ENCODE measurements around the gene USF2. TPM values are rescaled to one million over a fixed set of nuclear protein-coding genes. Genes with fewer than 3 reads are reported as not detected.

The USF2 gene
- total and polyA plus RNA-seq, 2 donors (not counting 1 experiment from before 2014, with no cell fraction given): 53.8 to 74.9 TPM

- Histone ChIP-seq H3K9ac (ENCODE audit: insufficient read depth, low read length) (no peak overlapping the region), H2AFZ (ENCODE audit: low read length) (no peak overlapping the region), H3K79me2 (ENCODE audit: control insufficient read depth, insufficient read depth, low read length) (no peaks in the 10 kb centered on the region), H3K4me3 (replicated peaks in 1 of 4; ENCODE audit: control extremely low read depth in 1 of 4, insufficient read depth in 1 of 4, low read depth in 3 of 4, low read length in 4 of 4) (no peak overlapping the region), H4K20me1 (ENCODE audit: control insufficient read depth, extremely low read depth, insufficient read depth, low read length) (no peaks in the 10 kb centered on the region), H3K27ac (ENCODE audit: insufficient read depth, low read length) (no peak overlapping the region), H3K27me3 (ENCODE audit: control insufficient read depth, insufficient read depth, low read length) (peaks cover 7% of the 10 kb centered on the region), H3K36me3 (ENCODE audit: control insufficient read depth, insufficient read depth, low read length) (no peaks in the 10 kb centered on the region), H3K9me3 (ENCODE audit: control insufficient read depth, insufficient read depth, low read depth, low read length) (no peaks in the 10 kb centered on the region), H3K4me2 (ENCODE audit: extremely low read depth, insufficient read depth, low read length) (no peak overlapping the region), H3K4me1 (ENCODE audit: control insufficient read depth, extremely low read depth, insufficient read depth, low read length) (no peaks in the 10 kb centered on the region)
- TF ChIP-seq EZH2 (IDR thresholded peaks at IDR 0.05; ENCODE audit: low read length, missing control alignments): no peak
- no peak for TF ChIP-seq CTCF (conservative IDR thresholded peaks at IDR 0.05 in 1 of 2, IDR thresholded peaks at IDR 0.05 in 1 of 2; ENCODE audit: low read depth in 1 of 2, low read length in 2 of 2)
- no peak for DNase-seq (ENCODE audit: low read depth in 2 of 2)
Measured at GRCh38 chr19:35296644-35297514, 28.1 kb downstream of the USF2 start.

GRCh38 chr19:35297515-35297848 lies 28.7 kb downstream of the USF2 start:
- H3K4me2 ChIP-seq (ENCODE audit: extremely low read depth, insufficient read depth, low read length): no peak overlapping the region
- H3K27me3 ChIP-seq (ENCODE audit: control insufficient read depth, insufficient read depth, low read length): peaks cover 7% of the 10 kb centered on the region
- no peaks in the 10 kb centered on the region for H3K9me3 ChIP-seq (ENCODE audit: control insufficient read depth, insufficient read depth, low read depth, low read length)
- DNase-seq (ENCODE audit: low read depth in 2 of 2): no peak
- no peaks in the 10 kb centered on the region for H3K79me2 ChIP-seq (ENCODE audit: control insufficient read depth, insufficient read depth, low read length)
- H3K27ac ChIP-seq (ENCODE audit: insufficient read depth, low read length): no peak overlapping the region
- no peaks in the 10 kb centered on the region for H3K4me1 ChIP-seq (ENCODE audit: control insufficient read depth, extremely low read depth, insufficient read depth, low read length)
- H3K36me3 ChIP-seq (ENCODE audit: control insufficient read depth, insufficient read depth, low read length): no peaks in the 10 kb centered on the region
- H4K20me1 ChIP-seq (ENCODE audit: control insufficient read depth, extremely low read depth, insufficient read depth, low read length): no peaks in the 10 kb centered on the region
- H2AFZ ChIP-seq (ENCODE audit: low read length): no peak overlapping the region
- no peak overlapping the region for H3K9ac ChIP-seq (ENCODE audit: insufficient read depth, low read length)
- H3K4me3 ChIP-seq (replicated peaks in 1 of 4; ENCODE audit: control extremely low read depth in 1 of 4, insufficient read depth in 1 of 4, low read depth in 3 of 4, low read length in 4 of 4): no peak overlapping the region
- TF ChIP-seq EZH2 (IDR thresholded peaks at IDR 0.05; ENCODE audit: low read length, missing control alignments): no peak
- no peak for TF ChIP-seq CTCF (conservative IDR thresholded peaks at IDR 0.05 in 1 of 2, IDR thresholded peaks at IDR 0.05 in 1 of 2; ENCODE audit: low read depth in 1 of 2, low read length in 2 of 2)

- no peaks in the 10 kb centered on the region for H4K20me1 ChIP-seq (ENCODE audit: control insufficient read depth, extremely low read depth, insufficient read depth, low read length)
- no peaks in the 10 kb centered on the region for H3K4me1 ChIP-seq (ENCODE audit: control insufficient read depth, extremely low read depth, insufficient read depth, low read length)
- no peaks in the 10 kb centered on the region for H3K36me3 ChIP-seq (ENCODE audit: control insufficient read depth, insufficient read depth, low read length)
- H3K9ac ChIP-seq (ENCODE audit: insufficient read depth, low read length): no peak overlapping the region
- TF ChIP-seq CTCF (conservative IDR thresholded peaks at IDR 0.05 in 1 of 2, IDR thresholded peaks at IDR 0.05 in 1 of 2; ENCODE audit: low read depth in 1 of 2, low read length in 2 of 2): no peak
- no peak for TF ChIP-seq EZH2 (IDR thresholded peaks at IDR 0.05; ENCODE audit: low read length, missing control alignments)
- H3K79me2 ChIP-seq (ENCODE audit: control insufficient read depth, insufficient read depth, low read length): no peaks in the 10 kb centered on the region
- no peak for DNase-seq (ENCODE audit: low read depth in 2 of 2)
- H3K9me3 ChIP-seq (ENCODE audit: control insufficient read depth, insufficient read depth, low read depth, low read length): no peaks in the 10 kb centered on the region
- no peak overlapping the region for H3K27ac ChIP-seq (ENCODE audit: insufficient read depth, low read length)
- H2AFZ ChIP-seq (ENCODE audit: low read length): no peak overlapping the region
- H3K27me3 ChIP-seq (ENCODE audit: control insufficient read depth, insufficient read depth, low read length): peaks cover 6% of the 10 kb centered on the region
- H3K4me3 ChIP-seq (replicated peaks in 1 of 4; ENCODE audit: control extremely low read depth in 1 of 4, insufficient read depth in 1 of 4, low read depth in 3 of 4, low read length in 4 of 4): no peak overlapping the region
- H3K4me2 ChIP-seq (ENCODE audit: extremely low read depth, insufficient read depth, low read length): no peak overlapping the region
Measured at GRCh38 chr19:35297922-35298321, 29.2 kb downstream of the USF2 start.
